Frontal cortex (tissue), 4 donors: ENCODE results near the gene RXRA. TPM values are rescaled to one million over a fixed set of nuclear protein-coding genes. Genes with fewer than 3 reads are reported as not detected.

Experiments
- DNase-seq, 2 donors: peaks; one replicate each; pipeline ENCODE4 v3.0.0; 2012; ENCODE audit warnings: low spot score in 2 of 2
- FAIRE-seq: peaks from 2 replicates; lab custom pipeline; 2012; peaks lifted over from hg19 to GRCh38; lab: Jason Lieb, UNC
- total RNA-seq: library from RNA; depleted of rRNA; stranded (reverse); fragments of >200 nt; gene quantifications from one replicate; pipeline ENCODE4 v1.2.3, GENCODE V29; 2014
- donor health status: control.
- donor health status: control.
- donor health status: control.

RXRA gene
- total RNA-seq, 1 donor from 2014 or later = 3.7 TPM

DNA sequence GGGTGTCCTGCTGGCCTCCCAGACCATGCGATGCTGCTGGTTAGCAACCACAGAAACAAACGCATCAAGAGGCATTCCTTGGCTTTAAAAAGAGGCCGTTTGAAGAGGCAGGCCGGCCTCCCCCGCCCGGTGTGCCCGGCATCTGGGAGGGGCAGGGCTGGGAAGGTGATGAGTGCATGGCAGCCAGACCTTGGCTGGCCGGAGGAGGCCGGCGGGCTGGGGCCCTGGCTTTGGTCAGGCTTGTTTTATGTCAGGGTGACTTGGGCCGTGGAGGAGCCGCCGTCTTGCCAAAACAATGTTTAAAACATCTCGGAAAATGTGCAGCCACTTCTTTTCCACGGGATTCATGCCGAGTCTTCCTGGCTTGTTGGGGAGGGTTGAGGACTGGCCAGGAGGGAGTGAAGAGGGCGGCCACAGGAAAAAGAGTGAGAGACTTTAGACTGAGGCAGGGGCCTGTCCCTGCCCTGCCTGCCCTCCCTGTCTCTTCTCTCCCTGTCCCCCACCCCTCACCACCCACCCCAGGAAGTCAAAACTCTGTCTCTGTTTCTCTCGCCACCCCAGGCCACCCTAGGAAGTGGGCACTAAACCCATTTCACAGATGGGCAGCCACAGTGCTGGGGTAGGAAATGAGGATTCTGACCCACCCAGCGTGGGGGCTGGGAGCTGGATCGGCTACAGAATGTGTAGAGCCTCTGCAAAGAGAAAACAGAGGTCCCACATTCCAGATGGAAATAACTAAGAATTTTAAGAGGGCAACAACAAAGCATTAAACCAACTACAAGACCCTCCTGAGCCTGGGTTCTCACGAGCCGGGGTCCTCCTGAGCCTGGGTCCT lies 143.0 kb downstream of the RXRA start:
- no peak for FAIRE-seq
- DNase-seq = no peak

DNA sequence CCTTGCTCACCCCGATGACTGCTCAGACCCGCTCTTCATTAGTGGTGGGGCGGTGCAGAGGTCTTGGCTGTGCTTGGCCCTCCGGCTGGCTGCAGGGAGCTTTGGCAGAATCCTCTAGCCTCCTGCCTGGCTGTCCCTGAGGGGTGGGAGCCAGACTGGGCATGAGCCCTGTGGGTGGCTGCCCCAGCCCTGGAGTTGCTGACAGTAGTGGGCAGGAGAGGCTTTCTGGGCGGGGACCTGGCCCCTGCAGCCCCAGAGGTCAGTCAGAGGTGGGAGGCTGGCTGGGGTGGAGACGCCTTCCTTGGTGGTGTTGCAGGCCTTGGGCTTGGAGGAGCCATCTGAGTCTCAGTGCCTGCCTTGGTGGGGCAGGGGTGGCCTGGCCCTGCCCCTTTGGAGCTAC lies 146.0 kb downstream of the RXRA start:
- FAIRE-seq (no peak), DNase-seq (no peak)

DNA sequence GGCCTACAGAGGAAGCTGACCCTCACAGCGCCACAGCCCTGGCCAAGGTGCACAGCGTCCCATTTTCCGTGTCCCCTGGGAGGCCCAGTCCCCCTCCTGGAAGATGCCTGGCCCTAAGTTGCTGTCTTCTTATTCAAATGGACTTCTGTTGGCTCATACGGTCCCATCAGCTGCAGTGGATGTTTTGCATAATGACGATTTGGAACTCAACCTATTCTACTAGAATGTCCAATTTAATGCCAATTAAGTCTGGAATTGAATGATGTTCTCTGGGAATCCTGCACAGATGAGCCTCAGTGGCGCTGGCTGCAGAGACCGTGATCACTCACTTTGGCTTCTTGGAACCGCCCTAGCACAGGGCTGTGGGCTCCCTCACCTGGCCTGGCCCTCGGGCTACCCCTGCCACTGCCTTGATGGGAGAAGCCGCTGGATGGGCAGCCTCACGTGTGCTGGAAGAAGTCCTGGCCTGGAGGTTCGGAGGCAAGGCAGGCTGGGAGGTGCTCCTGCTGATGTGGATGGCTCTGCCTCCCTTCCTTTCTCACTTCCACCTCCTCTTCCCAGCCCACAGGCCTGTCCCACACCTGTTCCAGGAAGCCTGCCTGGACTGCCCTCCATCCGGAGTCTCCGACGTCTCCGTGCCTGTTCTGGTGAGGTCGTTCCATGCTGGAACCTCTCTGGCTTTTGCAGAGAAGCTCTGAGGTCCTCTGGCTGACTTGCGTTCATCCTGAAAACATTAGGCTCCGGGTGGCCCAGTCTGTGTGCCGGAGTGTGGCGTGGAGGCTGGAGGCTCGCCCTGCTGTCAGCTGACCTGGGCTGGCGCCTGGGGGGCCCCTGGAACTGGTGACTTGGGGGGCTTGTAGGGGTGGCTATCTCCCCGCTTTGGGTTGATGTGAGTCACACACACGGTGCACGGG lies 147.1 kb downstream of the RXRA start:
- no peak for FAIRE-seq
- no peak for DNase-seq

DNA sequence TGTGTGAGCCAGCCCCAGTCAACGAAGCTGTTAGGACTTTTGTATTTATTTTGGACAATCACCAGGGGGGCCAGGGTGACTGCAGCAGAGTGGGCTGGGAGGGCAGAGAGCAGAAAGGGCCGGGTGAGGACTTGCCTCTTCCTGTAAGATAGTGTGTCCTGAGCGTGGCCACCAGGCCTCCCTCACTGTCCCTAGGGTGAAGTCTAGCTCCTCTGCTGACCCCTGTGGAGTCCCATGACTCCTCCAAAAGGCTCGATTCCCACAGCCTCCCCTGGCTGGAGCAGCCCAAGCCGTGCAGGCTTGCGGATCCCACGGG lies 147.8 kb downstream of the RXRA start:
- DNase-seq (no peak), FAIRE-seq (no peak)

DNA sequence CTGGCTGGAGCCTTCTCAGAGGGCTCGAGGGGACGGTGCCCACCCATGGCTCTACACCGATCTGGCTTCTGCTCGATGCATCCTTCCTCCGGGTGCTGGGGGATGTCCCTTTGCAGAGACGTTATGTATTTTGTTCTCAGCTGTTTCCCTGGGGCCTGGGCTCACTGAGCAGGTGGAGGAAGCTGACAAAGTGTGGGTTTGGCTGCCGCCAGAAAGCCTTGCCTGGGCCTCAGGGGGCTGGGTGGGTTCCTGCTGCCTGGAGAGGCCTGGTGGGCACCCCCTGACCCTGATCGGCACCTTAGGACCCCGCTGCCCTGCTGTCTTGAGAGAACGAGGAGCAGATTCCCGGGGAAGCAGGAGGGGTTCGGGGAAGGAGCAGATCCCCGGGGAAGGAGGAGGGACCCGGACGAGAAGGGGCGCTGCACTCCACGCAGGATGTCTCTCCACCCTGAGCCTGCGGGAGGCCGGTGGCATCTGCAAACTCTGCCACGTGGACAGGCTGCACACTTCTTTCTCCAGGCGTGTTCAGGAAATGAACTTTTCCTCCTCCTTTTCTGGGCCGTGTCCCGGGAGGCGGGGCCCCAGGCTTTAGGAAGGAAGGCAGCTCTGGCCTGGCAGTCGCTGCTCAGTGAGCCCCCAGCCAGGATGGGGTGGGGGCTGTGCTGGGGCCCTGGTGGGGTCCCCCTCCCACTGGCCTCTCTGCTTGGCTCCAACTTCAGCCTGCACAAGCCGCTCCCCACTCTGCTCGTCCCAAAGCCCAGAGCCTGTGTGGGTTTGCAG lies 148.9 kb downstream of the RXRA start:
- no peak for DNase-seq

DNA sequence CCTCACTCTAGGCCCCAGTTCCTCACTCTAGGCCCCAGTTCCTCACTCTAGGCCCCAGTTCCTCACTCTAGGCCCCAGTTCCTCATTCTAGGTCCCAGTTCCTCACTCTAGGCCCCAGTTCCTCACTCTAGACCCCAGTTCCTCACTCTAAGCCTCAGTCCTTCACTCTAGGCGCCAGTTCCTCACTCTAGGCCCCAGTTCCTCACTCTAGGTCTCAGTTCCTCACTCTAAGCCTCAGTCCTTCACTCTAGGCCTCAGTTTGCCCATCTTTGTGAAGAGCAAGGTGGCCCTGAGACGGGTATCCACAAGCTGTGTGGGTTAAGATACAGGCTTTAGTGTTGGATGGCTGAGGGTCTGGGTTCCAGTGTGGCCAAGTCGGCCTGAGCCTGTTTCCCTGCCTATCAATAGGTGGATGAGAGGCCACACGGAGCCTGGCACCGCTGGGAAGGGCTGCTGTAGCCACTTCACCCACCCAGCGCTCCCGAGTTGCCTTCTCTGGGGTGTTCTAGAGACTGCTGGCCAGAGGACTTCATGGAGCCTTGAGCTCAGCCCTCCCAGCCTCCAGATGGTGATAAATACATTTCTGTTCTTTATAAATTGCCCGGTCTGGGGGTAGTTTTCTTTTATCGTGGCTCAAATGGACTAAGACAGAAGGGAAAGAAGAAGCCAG lies 150.2 kb downstream of the RXRA start:
- DNase-seq (no peak), FAIRE-seq (no peak)

More for the DNA sequence above, 148.9 kb downstream of the RXRA start:
- no peak for FAIRE-seq

DNA sequence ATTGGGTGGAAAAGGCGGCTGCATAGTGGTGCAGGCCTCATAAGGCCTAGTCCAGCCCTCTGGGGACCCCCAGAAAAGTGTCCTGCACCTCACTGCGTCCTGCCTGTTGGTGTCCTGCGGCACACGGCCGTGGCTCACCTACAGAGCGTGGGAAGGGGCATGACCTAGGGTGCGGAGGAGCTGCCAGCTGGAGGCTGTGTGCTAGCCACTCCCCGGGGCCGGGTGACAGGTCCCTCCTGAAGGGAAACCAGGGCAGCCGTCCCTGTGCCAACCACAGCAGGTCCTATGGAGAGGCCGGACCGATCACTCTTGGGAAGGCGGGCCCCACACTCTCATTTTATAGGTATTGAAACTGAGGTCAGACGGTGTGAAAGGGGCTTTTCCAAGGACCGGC lies 150.7 kb downstream of the RXRA start:
- no peak for FAIRE-seq
- DNase-seq = no peak

DNA sequence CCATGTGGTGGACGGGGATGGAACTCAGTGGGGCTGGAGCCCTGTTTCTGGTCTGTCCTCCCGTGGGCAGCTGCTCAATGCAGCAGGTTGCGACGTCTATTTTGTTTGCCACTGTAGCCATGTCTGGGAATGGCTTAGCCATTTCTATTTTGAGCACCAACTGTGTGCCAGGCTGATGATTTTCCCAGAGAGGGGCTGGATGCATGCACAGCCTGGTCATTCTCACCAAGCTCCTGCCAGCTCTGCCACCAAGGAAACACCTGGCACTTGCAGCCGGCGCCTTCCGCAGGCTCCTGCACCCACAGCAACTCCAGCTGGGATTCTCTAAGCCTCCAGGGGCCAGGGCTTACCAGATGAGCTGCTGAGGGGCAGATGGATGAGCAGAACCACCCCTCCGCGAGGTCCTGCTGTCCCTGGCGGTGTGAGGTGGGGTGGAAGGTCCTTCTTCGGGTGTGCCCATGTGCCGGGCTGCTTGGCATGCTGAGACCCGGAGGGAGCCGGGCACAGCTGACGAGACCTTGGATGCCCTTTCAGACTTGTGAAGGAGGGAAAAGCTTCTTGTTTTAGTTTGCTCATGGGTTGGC lies 151.2 kb downstream of the RXRA start:
- FAIRE-seq = no peak
- no peak for DNase-seq

DNA sequence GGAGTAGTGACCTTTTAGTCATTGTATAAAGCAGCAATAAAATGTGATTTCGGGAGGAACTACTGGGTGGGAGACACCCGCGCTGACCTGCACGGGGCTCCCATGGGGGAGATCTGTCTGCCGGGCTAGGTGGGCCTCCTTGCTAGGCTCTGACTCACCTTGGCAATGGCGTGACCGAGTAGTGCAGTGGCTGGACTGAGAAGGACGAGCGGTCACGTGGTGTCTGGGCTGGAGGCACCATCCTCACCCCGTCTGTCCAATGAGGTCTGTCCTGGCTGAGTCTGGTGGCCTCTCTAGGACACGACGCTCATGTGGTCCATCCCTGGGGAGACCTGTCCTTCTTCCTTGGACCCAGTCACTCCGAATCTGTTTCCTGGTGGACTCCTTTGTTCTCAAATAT lies 151.7 kb downstream of the RXRA start:
- DNase-seq (no peak), FAIRE-seq (no peak)

DNA sequence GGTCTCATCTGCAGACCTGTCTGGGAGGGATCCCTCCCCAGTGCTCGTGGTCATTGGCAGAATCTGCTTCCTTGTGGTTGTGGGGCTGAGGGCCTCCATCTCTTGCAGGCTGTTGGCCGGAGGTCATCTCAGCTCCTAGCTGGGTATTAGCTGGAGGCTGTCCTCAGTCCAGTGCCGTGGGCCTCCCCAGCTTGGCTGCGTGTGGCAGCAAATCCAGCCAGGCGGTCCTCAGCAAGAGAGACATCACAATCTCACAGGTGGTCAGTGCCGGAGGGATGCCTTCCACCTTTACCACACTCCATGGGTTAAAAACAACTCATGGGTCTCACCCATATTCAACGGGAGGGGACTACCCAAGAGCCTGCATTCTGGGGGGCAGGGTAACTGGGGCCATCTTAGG lies 155.5 kb downstream of the RXRA start:
- no peak for FAIRE-seq

DNA sequence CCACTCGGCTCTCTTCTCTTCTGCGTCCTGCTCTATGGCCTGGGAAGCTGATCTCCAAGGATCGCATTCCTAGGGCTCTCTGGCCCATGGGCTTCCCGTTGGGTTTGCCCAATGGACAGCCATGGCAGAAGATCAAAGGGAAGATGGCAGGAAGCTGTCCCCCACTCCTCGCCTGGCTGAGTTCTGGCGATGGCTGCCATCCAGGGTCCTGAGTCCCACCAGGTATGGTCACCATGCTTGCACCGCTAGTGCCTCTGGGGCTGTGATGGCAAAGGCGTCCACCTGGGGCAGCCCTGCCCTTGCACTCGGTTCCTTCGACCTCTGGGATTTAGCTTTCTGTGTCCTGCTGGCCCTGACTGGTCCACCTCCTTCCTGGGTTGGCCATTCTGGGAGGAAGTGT lies 156.0 kb downstream of the RXRA start:
- DNase-seq (no peak), FAIRE-seq (no peak)

More for the DNA sequence above, 155.5 kb downstream of the RXRA start:
- no peak for DNase-seq

DNA sequence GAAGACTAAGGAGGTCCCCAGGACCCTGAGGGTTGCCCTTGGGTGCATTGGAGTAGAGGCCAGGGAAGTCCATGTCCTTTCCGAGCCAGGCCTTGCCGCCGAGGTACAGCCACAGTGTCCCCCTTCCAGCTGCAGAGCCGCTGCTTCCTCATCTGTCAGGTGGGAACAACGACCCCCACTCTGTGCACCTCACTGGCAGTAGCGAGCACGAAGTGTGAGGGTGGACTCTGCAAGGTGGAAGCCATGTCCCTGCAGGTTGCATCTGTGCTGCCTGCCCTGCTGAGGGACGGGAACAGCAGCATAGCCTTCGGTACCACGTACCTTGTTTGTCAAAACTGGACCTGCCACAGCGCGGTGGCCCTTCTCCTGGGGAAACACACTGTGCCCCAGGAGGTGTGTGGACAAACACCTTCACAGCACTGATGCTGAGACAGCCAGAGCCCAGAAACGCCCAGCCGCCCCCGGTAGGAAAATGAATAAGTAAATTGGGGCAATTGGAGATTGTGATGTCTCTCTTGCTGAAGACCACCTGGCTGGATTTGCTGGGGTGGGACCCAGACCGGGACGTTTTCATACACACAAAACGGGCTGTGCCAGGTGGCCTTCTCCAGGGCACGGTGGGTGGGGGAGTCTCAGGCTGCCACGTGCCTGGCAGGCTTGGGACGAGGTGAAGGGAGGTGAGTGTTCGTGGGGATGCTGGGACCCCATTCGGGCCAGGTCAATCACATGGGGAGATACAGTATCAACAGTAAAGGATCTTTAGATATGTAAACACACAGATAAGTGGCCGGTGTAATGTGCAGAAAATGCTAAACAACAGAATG lies 157.3 kb downstream of the RXRA start:
- no peak for FAIRE-seq
- no peak for DNase-seq

DNA sequence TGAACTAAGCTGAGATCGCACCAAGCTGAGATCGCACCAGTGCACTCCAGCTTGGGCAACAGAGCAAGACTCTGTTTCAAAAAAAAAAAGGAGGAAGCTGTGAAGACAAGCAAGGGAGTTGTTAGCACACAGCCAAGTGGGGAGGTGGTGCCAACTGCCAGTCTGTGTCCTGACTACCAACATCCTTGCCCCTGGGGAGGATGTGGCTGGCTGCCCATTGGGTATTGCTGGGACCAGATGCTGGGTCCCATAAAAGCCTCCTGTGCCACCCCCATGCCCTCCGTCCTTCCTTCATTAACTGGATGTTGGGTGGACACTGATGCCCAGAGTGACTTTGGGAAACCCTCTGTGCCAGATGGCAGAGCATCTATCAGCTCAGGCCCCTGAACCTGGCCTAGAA lies 158.2 kb downstream of the RXRA start:
- DNase-seq (no peak), FAIRE-seq (no peak)

DNA sequence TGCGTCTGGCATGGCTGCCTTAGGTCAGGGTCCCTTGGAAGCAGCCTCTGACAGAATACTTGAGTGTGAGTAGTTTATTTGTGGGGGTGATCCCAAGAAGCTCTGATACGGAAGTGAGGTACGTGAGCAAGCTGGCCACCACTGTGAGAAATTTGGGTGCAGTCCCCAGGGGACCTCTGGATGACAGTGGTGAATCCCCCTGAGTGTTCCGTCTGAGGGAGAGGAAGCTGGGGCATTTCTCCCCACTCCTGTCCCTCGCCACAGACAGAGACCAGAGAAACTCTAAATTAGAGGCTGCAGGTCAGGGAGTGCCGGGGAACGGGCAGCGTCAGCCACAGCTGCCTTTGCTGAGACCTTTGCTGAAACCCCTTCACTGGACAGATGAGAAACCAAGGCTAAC lies 159.4 kb downstream of the RXRA start:
- no peak for DNase-seq
- FAIRE-seq = no peak

DNA sequence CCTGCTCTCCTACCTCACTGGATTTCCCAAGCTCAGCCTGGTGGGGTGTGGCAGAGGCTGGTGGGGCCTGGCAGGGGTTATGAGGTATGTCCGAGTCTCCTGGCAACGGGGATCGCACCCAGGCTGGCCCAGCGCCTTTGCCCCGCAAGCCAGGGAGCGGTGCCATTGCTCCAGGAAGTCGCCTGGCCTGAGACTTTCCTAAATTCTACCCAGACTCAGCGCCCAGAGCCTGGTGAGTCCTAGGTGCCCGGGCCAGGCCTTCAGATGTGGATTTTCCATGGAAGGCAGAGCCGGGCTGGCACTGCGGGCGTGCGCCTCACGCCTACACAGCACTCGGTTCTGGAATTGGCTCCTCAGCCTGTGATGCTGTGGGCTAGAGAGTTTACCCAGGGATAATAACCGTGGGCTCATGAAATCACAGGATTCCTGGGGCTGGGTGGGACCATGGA lies 159.9 kb downstream of the RXRA start:
- no peak for FAIRE-seq
- DNase-seq = no peak

DNA sequence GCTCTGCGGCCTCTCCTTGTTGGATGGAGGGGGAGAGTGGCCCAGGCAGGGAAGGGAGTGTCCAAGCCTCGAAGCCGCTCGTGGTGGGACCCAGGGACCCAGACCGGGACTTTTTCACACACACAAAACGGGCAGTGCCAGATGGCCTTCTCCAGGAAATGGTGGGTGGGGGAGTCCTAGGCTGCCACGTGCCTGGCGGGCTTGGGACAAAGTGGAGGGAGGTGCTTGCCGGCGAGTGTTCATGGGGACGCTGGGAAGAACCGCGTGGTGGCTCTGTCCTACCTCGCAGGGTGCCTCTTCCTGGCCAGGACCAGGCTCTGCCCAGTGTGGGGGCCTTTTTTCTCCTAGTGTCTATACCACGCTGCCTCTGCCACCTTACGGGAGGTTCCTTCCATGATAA lies 160.3 kb downstream of the RXRA start:
- DNase-seq = no peak

More for the DNA sequence above, 160.3 kb downstream of the RXRA start:
- no peak for FAIRE-seq
